ENCODE results near the gene IQCF2. TPM values are rescaled to one million over a fixed set of nuclear protein-coding genes. Genes with fewer than 3 reads are reported as not detected.

Gene IQCF2
- total and polyA plus RNA-seq, 2 of the 13 experiments (the other 11 are each of a cell fraction or from before 2014, with no cell fraction given) = not detected

- DNase-seq (ENCODE audit: low spot score) (no peak), FAIRE-seq (no peak), ATAC-seq (no peak)
- Histone ChIP-seq H3K9me3 (ENCODE audit: low read length) (peaks cover 5% of the 10 kb centered on the region; the same call in 1 of the 2 replicates), H3K4me2 (ENCODE audit: low read depth, low read length) (no peak overlapping the region), H3K27ac (ENCODE audit: extremely low read length, insufficient read depth, low read length) (no peak overlapping the region), H3K27me3 (ENCODE audit: control insufficient read depth in 1 of 2, insufficient read depth in 2 of 2, low read length in 2 of 2) (0 out of 5 replicates have a peak, but pooled peaks cover 0 to 2% of the 10 kb centered on the region in 2 experiments), H2AFZ (ENCODE audit: low read length) (no peak overlapping the region), H4K20me1 (ENCODE audit: insufficient read depth, low read length) (no peaks in the 10 kb centered on the region), H3K4me1 (ENCODE audit: insufficient read depth, low read length) (no peaks in the 10 kb centered on the region), H3K9ac (ENCODE audit: insufficient read depth, low read depth, low read length) (no peak overlapping the region), H3K36me3 (replicated peaks in 1 of 2; ENCODE audit: control insufficient read depth in 1 of 2, insufficient read depth in 2 of 2, low read length in 2 of 2) (no peaks in the 10 kb centered on the region), H3K4me3 (replicated peaks in 1 of 3; ENCODE audit: insufficient read depth in 1 of 3, low read depth in 2 of 3, low read length in 3 of 3) (no peak overlapping the region), H3K79me2 (ENCODE audit: insufficient read depth, low read length) (no peaks in the 10 kb centered on the region)
- no TSS peak for BruUV-seq (replicated peaks)
- POLR2A ChIA-PET = no interaction called here
- CTCF ChIA-PET (ENCODE audit: low intra/inter-chr PET ratio, low total read pairs) = no interaction called here
- in situ Hi-C loops (cut with HindIII; ENCODE audit: extremely low pct_ligation_motif_present, low pct_unique_long_range_greater_than_20kb) (no loop called here), intact Hi-C loops (cut with micrococcal nuclease; ENCODE audit: unreplicated experiment) (no loop called here)
- 43% methylated on average over 4 of the region's 4 CpGs for WGBS (ENCODE audit: low lambda C conversion rate)
- TF ChIP-seq KLF9 (CRISPR knock-in tag; IDR thresholded peaks at IDR 0.05; ENCODE audit: low read depth) = no peak
- no peak for TF ChIP-seq ISL2 (CRISPR knock-in tag; IDR thresholded peaks at IDR 0.05)
- TF ChIP-seq SRSF1 (optimal IDR thresholded peaks at IDR 0.05; ENCODE audit: low read depth, low read length) = no peak
- TF ChIP-seq THAP8 (CRISPR knock-in tag; IDR thresholded peaks at IDR 0.05; ENCODE audit: borderline replicate concordance) = no peak
- no peak for TF ChIP-seq ZNF343 (CRISPR knock-in tag; IDR thresholded peaks at IDR 0.05)
- TF ChIP-seq TBP (CRISPR knock-in tag; IDR thresholded peaks at IDR 0.05) = no peak
- TF ChIP-seq ONECUT2 (CRISPR knock-in tag; IDR thresholded peaks at IDR 0.05) = no peak
- TF ChIP-seq BHLHE40 (IDR thresholded peaks at IDR 0.05; ENCODE audit: low read length) = no peak
- no peak for TF ChIP-seq REPIN1 (CRISPR knock-in tag; IDR thresholded peaks at IDR 0.05; ENCODE audit: borderline replicate concordance, low read depth)
- TF ChIP-seq ELF3 (CRISPR knock-in tag; IDR thresholded peaks at IDR 0.05) = no peak
- no peak for TF ChIP-seq ZBTB1 (CRISPR knock-in tag; IDR thresholded peaks at IDR 0.05; ENCODE audit: borderline replicate concordance)
- TF ChIP-seq ZNF331 (CRISPR knock-in tag; IDR thresholded peaks at IDR 0.05) = no peak
- TF ChIP-seq JUNB (CRISPR knock-in tag; IDR thresholded peaks at IDR 0.05; ENCODE audit: borderline replicate concordance) = no peak
- TF ChIP-seq ZNF678 (CRISPR knock-in tag; IDR thresholded peaks at IDR 0.05) = no peak
- TF ChIP-seq RAD51 (IDR thresholded peaks at IDR 0.05; ENCODE audit: borderline replicate concordance) = no peak
- TF ChIP-seq TAF15 (IDR thresholded peaks at IDR 0.05; ENCODE audit: low read depth, low read length, poor library complexity, severe bottlenecking) = no peak
- TF ChIP-seq SMYD3 (CRISPR knock-in tag; IDR thresholded peaks at IDR 0.05) = no peak
- no peak for TF ChIP-seq ZFP1 (CRISPR knock-in tag; IDR thresholded peaks at IDR 0.05)
- no peak for TF ChIP-seq ATF7 (IDR thresholded peaks at IDR 0.05)
- no peak for TF ChIP-seq ATF7 (CRISPR knock-in tag; IDR thresholded peaks at IDR 0.05)
Measured at GRCh38 chr3:51908026-51908425, 46.6 kb downstream of the IQCF2 start.

Small RNA genes within 50 kb of the gene (small RNA-seq; reads per million reads assigned to genes)
- gene RN7SL504P (ENCODE audit: insufficient read depth in 2 of 3, insufficient read length in 3 of 3, low read depth in 2 of 3, low replicate concordance in 1 of 3) = 0 reads per million in 3 experiments

Other genes starting within 250 kb of the IQCF2 start
- gene TEX264, start 190.4 kb upstream of the IQCF2 start, total RNA-seq (2016; rRNA removed; fragmentation: Illumina TruSeq; extraction: Trizol) = 18.8 and 35.2 TPM in 2 replicates
- gene TEX264, start 190.4 kb upstream of the IQCF2 start, polyA plus RNA-seq (2011; rRNA removed) = 52.1 and 59.2 TPM in 2 replicates
- gene GRM2, start 154.5 kb upstream of the IQCF2 start, total RNA-seq (2016; rRNA removed; fragmentation: Illumina TruSeq; extraction: Trizol) = 0.07 TPM in 1 of 2 replicates, not detected in the other
- gene GRM2, start 154.5 kb upstream of the IQCF2 start, polyA plus RNA-seq (2011; rRNA removed) = 0.04 and 0.05 TPM in 2 replicates
- not detected in 2 replicates for gene IQCF6, start 82.4 kb upstream of the IQCF2 start, total RNA-seq (2016; rRNA removed; fragmentation: Illumina TruSeq; extraction: Trizol)
- gene IQCF6, start 82.4 kb upstream of the IQCF2 start, polyA plus RNA-seq (2011; rRNA removed) = not detected in 2 replicates
- not detected in 2 replicates for gene IQCF5, start 14.0 kb downstream of the IQCF2 start, total RNA-seq (2016; rRNA removed; fragmentation: Illumina TruSeq; extraction: Trizol)
- gene IQCF5, start 14.0 kb downstream of the IQCF2 start, polyA plus RNA-seq (2011; rRNA removed) = not detected in 2 replicates
- not detected in 2 replicates for gene IQCF1, start 41.7 kb downstream of the IQCF2 start, total RNA-seq (2016; rRNA removed; fragmentation: Illumina TruSeq; extraction: Trizol)
- not detected in 2 replicates for gene IQCF1, start 41.7 kb downstream of the IQCF2 start, polyA plus RNA-seq (2011; rRNA removed)
- 39.4 and 44.0 TPM in 2 replicates for gene RRP9, start 80.3 kb downstream of the IQCF2 start, total RNA-seq (2016; rRNA removed; fragmentation: Illumina TruSeq; extraction: Trizol)
- 14.8 and 18.4 TPM in 2 replicates for gene RRP9, start 80.3 kb downstream of the IQCF2 start, polyA plus RNA-seq (2011; rRNA removed)
- gene PARP3, start 80.7 kb downstream of the IQCF2 start, total RNA-seq (2016; rRNA removed; fragmentation: Illumina TruSeq; extraction: Trizol) = 7.7 and 11.2 TPM in 2 replicates
- gene PARP3, start 80.7 kb downstream of the IQCF2 start, polyA plus RNA-seq (2011; rRNA removed) = 21.5 and 24.0 TPM in 2 replicates
- not detected in 2 replicates for gene GPR62, start 93.8 kb downstream of the IQCF2 start, total RNA-seq (2016; rRNA removed; fragmentation: Illumina TruSeq; extraction: Trizol)
- gene GPR62, start 93.8 kb downstream of the IQCF2 start, polyA plus RNA-seq (2011; rRNA removed) = not detected in 2 replicates
- gene PCBP4, start 105.8 kb downstream of the IQCF2 start, total RNA-seq (2016; rRNA removed; fragmentation: Illumina TruSeq; extraction: Trizol) = 32.5 and 36.8 TPM in 2 replicates
- 51.3 and 58.9 TPM in 2 replicates for gene PCBP4, start 105.8 kb downstream of the IQCF2 start, polyA plus RNA-seq (2011; rRNA removed)
- gene ABHD14B, start 112.4 kb downstream of the IQCF2 start, total RNA-seq (2016; rRNA removed; fragmentation: Illumina TruSeq; extraction: Trizol) = 40.4 and 44.4 TPM in 2 replicates
- gene ABHD14B, start 112.4 kb downstream of the IQCF2 start, polyA plus RNA-seq (2011; rRNA removed) = 102 and 108 TPM in 2 replicates
- 12.3 and 29.5 TPM in 2 replicates for gene ABHD14A, start 113.4 kb downstream of the IQCF2 start, total RNA-seq (2016; rRNA removed; fragmentation: Illumina TruSeq; extraction: Trizol)
- gene ABHD14A, start 113.4 kb downstream of the IQCF2 start, polyA plus RNA-seq (2011; rRNA removed) = 46.9 and 53.9 TPM in 2 replicates
- gene ACY1, start 121.9 kb downstream of the IQCF2 start, total RNA-seq (2016; rRNA removed; fragmentation: Illumina TruSeq; extraction: Trizol) = 112 and 113 TPM in 2 replicates
- gene ACY1, start 121.9 kb downstream of the IQCF2 start, polyA plus RNA-seq (2011; rRNA removed) = 162 and 166 TPM in 2 replicates
- gene RPL29, start 134.3 kb downstream of the IQCF2 start, total RNA-seq (2016; rRNA removed; fragmentation: Illumina TruSeq; extraction: Trizol) = 1,348 and 1,507 TPM in 2 replicates
- 2,212 and 2,263 TPM in 2 replicates for gene RPL29, start 134.3 kb downstream of the IQCF2 start, polyA plus RNA-seq (2011; rRNA removed)
- 6.6 and 7.3 TPM in 2 replicates for gene DUSP7, start 195.0 kb downstream of the IQCF2 start, total RNA-seq (2016; rRNA removed; fragmentation: Illumina TruSeq; extraction: Trizol)
- 8.7 and 8.8 TPM in 2 replicates for gene DUSP7, start 195.0 kb downstream of the IQCF2 start, polyA plus RNA-seq (2011; rRNA removed)

Data from HepG2 (cell line).